PFSK-1 (cell line): ENCODE data around the gene LDAH.

Experiments used
- FOXP2 ChIP-seq: optimal IDR thresholded peaks from 2 replicates; pipeline ENCODE3; 2011; ENCODE audit warnings: borderline replicate concordance, control low read depth, inconsistent platforms; ENCODE audit not compliant: insufficient read depth; ENCODE audit errors: extremely low read length, extremely low read depth
- REST ChIP-seq, 2 experiments: IDR thresholded peaks; 2 replicates each; pipeline versions ENCODE4 v1.6.1 to v1.8.0; 2011 to 2012; ENCODE audit warnings: low read depth in 2 of 2, low read length in 2 of 2, control low read depth in 1 of 2, inconsistent platforms in 1 of 2, mild to moderate bottlenecking in 1 of 2, moderate library complexity in 1 of 2; ENCODE audit not compliant: insufficient read depth in 1 of 2
- TAF1 ChIP-seq: IDR thresholded peaks from 2 replicates; pipeline ENCODE4 v1.6.1; 2012; ENCODE audit warnings: low read length, control low read depth, borderline replicate concordance; ENCODE audit not compliant: insufficient read depth

- TF ChIP-seq TAF1 (no peak), REST (IDR thresholded peaks at IDR 0.05; ENCODE audit: insufficient read depth in 1 of 2, low read depth in 2 of 2, low read length in 2 of 2) (no peak), FOXP2 (no peak)
Measured at GRCh38 chr2:20693317-20693716, 129.6 kb downstream of the LDAH start.
